ENCODE data around the gene DNTT. TPM values are rescaled to one million over a fixed set of nuclear protein-coding genes. Genes with fewer than 3 reads are reported as not detected.

DNTT gene
- polyA plus RNA-seq, 1 donor from 2014 or later, result not detected

- no peaks in the 10 kb centered on the region for H3K36me3 ChIP-seq (ENCODE audit: insufficient read depth, low read length)
- no peaks in the 10 kb centered on the region for H3F3A ChIP-seq (ENCODE audit: insufficient read depth, low read length, poor library complexity, severe bottlenecking)
- H3K9me2 ChIP-seq (ENCODE audit: insufficient read depth, low read length), result no peaks in the 10 kb centered on the region
- H3K4me2 ChIP-seq (ENCODE audit: low read length), result no peak overlapping the region
- no peak overlapping the region for H3K27ac ChIP-seq (ENCODE audit: low read length)
- no peak overlapping the region for H2AFZ ChIP-seq (ENCODE audit: low read depth, low read length)
- no peaks in the 10 kb centered on the region for H4K20me1 ChIP-seq (ENCODE audit: insufficient read depth)
- H3K27me3 ChIP-seq (ENCODE audit: insufficient read depth, low read depth, low read length), result no peaks in the 10 kb centered on the region
- no peak overlapping the region for H3K4me3 ChIP-seq (ENCODE audit: low read length)
- H3K9me3 ChIP-seq (ENCODE audit: low read length), result no peaks in the 10 kb centered on the region
- no peak for TF ChIP-seq SMC3 (conservative IDR thresholded peaks at IDR 0.05; ENCODE audit: poor library complexity)
- no peak for TF ChIP-seq CTCF (IDR thresholded peaks at IDR 0.05; ENCODE audit: poor library complexity, severe bottlenecking)
- TF ChIP-seq MXI1 (conservative IDR thresholded peaks at IDR 0.05; ENCODE audit: poor library complexity, severe bottlenecking), result no peak
- H3K9ac ChIP-seq (ENCODE audit: low read length), result no peak overlapping the region
- no peaks in the 10 kb centered on the region for H3K79me2 ChIP-seq (replicated peaks; ENCODE audit: insufficient read depth, low read length)
These were observed 69.8 kb downstream of the DNTT start for GRCh38 chr10:96374004-96374403.

GRCh38 chr10:96374639-96374984 lies 70.4 kb downstream of the DNTT start:
- Histone ChIP-seq H3K9me3 (ENCODE audit: low read length) (no peaks in the 10 kb centered on the region), H3K9ac (ENCODE audit: low read length) (no peak overlapping the region), H3K36me3 (ENCODE audit: insufficient read depth, low read length) (no peaks in the 10 kb centered on the region), H3K9me2 (ENCODE audit: insufficient read depth, low read length) (no peaks in the 10 kb centered on the region), H3K27me3 (ENCODE audit: insufficient read depth, low read depth, low read length) (no peaks in the 10 kb centered on the region), H3K4me3 (ENCODE audit: low read length) (peak overlapping the region; percentile 64), H3K79me2 (replicated peaks; ENCODE audit: insufficient read depth, low read length) (no peaks in the 10 kb centered on the region), H4K20me1 (ENCODE audit: insufficient read depth) (no peaks in the 10 kb centered on the region), H3K4me2 (ENCODE audit: low read length) (no peak overlapping the region), H3K27ac (ENCODE audit: low read length) (no peak overlapping the region), H2AFZ (ENCODE audit: low read depth, low read length) (no peak overlapping the region), H3F3A (ENCODE audit: insufficient read depth, low read length, poor library complexity, severe bottlenecking) (no peaks in the 10 kb centered on the region)
- TF ChIP-seq EZH2 (IDR thresholded peaks at IDR 0.05; ENCODE audit: borderline replicate concordance, insufficient read depth, low read length, poor library complexity, severe bottlenecking), result no peak
- TF ChIP-seq RAD21 (conservative IDR thresholded peaks at IDR 0.05), result no peak
- no peak for TF ChIP-seq EP300 (conservative IDR thresholded peaks at IDR 0.05; ENCODE audit: poor library complexity, severe bottlenecking)
- no peak for TF ChIP-seq POLR2AphosphoS5 (IDR thresholded peaks at IDR 0.05)
- no peak for TF ChIP-seq CTCF (IDR thresholded peaks at IDR 0.05; ENCODE audit: poor library complexity, severe bottlenecking)
- TF ChIP-seq SMC3 (conservative IDR thresholded peaks at IDR 0.05; ENCODE audit: poor library complexity), result no peak

- no peak overlapping the region for H3K27ac ChIP-seq (ENCODE audit: low read length)
- H3K4me2 ChIP-seq (ENCODE audit: low read length), result peak overlapping the region; percentile 27
- H4K20me1 ChIP-seq (ENCODE audit: insufficient read depth), result no peaks in the 10 kb centered on the region
- TF ChIP-seq TAF1 (IDR thresholded peaks at IDR 0.05; ENCODE audit: low read depth) (peak; percentile 26), EP300 (conservative IDR thresholded peaks at IDR 0.05; ENCODE audit: poor library complexity, severe bottlenecking) (no peak), RAD21 (conservative IDR thresholded peaks at IDR 0.05) (peak; percentile 91), POLR2AphosphoS5 (IDR thresholded peaks at IDR 0.05) (no peak), REST (IDR thresholded peaks at IDR 0.05; ENCODE audit: borderline replicate concordance) (no peak), EZH2 (IDR thresholded peaks at IDR 0.05; ENCODE audit: borderline replicate concordance, insufficient read depth, low read length, poor library complexity, severe bottlenecking) (no peak), MXI1 (conservative IDR thresholded peaks at IDR 0.05; ENCODE audit: poor library complexity, severe bottlenecking) (peak; percentile 39), SMC3 (conservative IDR thresholded peaks at IDR 0.05; ENCODE audit: poor library complexity) (peak; percentile 92), CTCF (IDR thresholded peaks at IDR 0.05; ENCODE audit: poor library complexity, severe bottlenecking) (peak; percentile 99)
- H3K9ac ChIP-seq (ENCODE audit: low read length), result peak overlapping the region; percentile 24
- H2AFZ ChIP-seq (ENCODE audit: low read depth, low read length), result peak overlapping the region; percentile 16
- no peaks in the 10 kb centered on the region for H3K9me2 ChIP-seq (ENCODE audit: insufficient read depth, low read length)
- no peaks in the 10 kb centered on the region for H3K9me3 ChIP-seq (ENCODE audit: low read length)
- peak overlapping the region; percentile 64 for H3K4me3 ChIP-seq (ENCODE audit: low read length)
- no peaks in the 10 kb centered on the region for H3F3A ChIP-seq (ENCODE audit: insufficient read depth, low read length, poor library complexity, severe bottlenecking)
- no peaks in the 10 kb centered on the region for H3K36me3 ChIP-seq (ENCODE audit: insufficient read depth, low read length)
- no peaks in the 10 kb centered on the region for H3K79me2 ChIP-seq (replicated peaks; ENCODE audit: insufficient read depth, low read length)
- no peaks in the 10 kb centered on the region for H3K27me3 ChIP-seq (ENCODE audit: insufficient read depth, low read depth, low read length)
These were observed 71.0 kb downstream of the DNTT start for GRCh38 chr10:96374985-96375830.
